H9 (cell line): Measurements from ENCODE around the gene MLIP. TPM values are rescaled to one million over a fixed set of nuclear protein-coding genes. Genes with fewer than 3 reads are reported as not detected.

ENCODE experiments used
- DNase-seq: peaks from one replicate; pipeline ENCODE4 v3.0.0-alpha.2; 2017
- H2AFZ ChIP-seq: one replicate; pipeline ENCODE4 v1.6.1; 2013; ENCODE audit warnings: mild to moderate bottlenecking, low read length, control low read depth, moderate library complexity
- H2AK5ac ChIP-seq: 2 replicates; pipeline ENCODE4 v1.6.1; 2013; ENCODE audit warnings: low read length, control low read depth, mixed read lengths; ENCODE audit not compliant: insufficient read length
- H2BK120ac ChIP-seq: one replicate; pipeline ENCODE4 v1.6.1; 2013; ENCODE audit warnings: low read depth, mild to moderate bottlenecking, low read length, control low read depth, inconsistent platforms; ENCODE audit not compliant: poor library complexity, severe bottlenecking
- H2BK12ac ChIP-seq: 2 replicates; pipeline ENCODE4 v1.6.1; 2013; ENCODE audit warnings: low read length, control low read depth, mixed read lengths, low read depth; ENCODE audit not compliant: insufficient read length
- H2BK15ac ChIP-seq: 2 replicates; pipeline ENCODE4 v1.6.1; 2013; ENCODE audit warnings: low read depth, low read length, control low read depth
- H2BK20ac ChIP-seq: one replicate; pipeline ENCODE4 v1.6.1; 2013; ENCODE audit warnings: low read depth, mild to moderate bottlenecking, low read length, control low read depth, inconsistent platforms; ENCODE audit not compliant: poor library complexity, severe bottlenecking
- H2BK5ac ChIP-seq: 2 replicates; pipeline ENCODE4 v1.6.1; 2013; ENCODE audit warnings: low read length, control low read depth, mixed read lengths; ENCODE audit not compliant: insufficient read length
- H3K14ac ChIP-seq: 2 replicates; pipeline ENCODE4 v1.6.1; 2013; ENCODE audit warnings: low read length, control low read depth; ENCODE audit not compliant: insufficient read depth
- H3K18ac ChIP-seq: 2 replicates; pipeline ENCODE4 v1.6.1; 2013; ENCODE audit warnings: low read depth, mild to moderate bottlenecking, mixed read lengths, low read length, control low read depth; ENCODE audit not compliant: insufficient read length
- H3K23ac ChIP-seq: 2 replicates; pipeline ENCODE4 v1.6.1; 2013; ENCODE audit warnings: low read length, control low read depth, mixed read lengths, low read depth; ENCODE audit not compliant: insufficient read length
- H3K23me2 ChIP-seq: 2 replicates; pipeline ENCODE4 v1.6.1; 2013; ENCODE audit warnings: low read depth, mild to moderate bottlenecking, mixed read lengths, low read length, control low read depth; ENCODE audit not compliant: insufficient read length, poor library complexity, severe bottlenecking
- H3K27ac ChIP-seq: 2 replicates; pipeline ENCODE4 v1.5.1; 2013; ENCODE audit warnings: low read length, control low read depth, mixed read lengths, low read depth; ENCODE audit not compliant: insufficient read length
- H3K27me3 ChIP-seq: 2 replicates; pipeline ENCODE4 v1.6.1; 2013; ENCODE audit warnings: low read length, control low read depth, inconsistent platforms; ENCODE audit not compliant: insufficient read depth
- H3K4ac ChIP-seq: 2 replicates; pipeline ENCODE4 v1.6.1; 2013; ENCODE audit warnings: low read depth, mild to moderate bottlenecking, control low read depth, inconsistent platforms, low read length, moderate library complexity
- H3K4me1 ChIP-seq: 2 replicates; pipeline ENCODE4 v1.6.1; 2013; ENCODE audit warnings: low read length, control low read depth, inconsistent platforms; ENCODE audit not compliant: insufficient read depth
- H3K4me2 ChIP-seq: 2 replicates; pipeline ENCODE4 v1.6.1; 2013; ENCODE audit warnings: low read length, control low read depth, mixed read lengths; ENCODE audit not compliant: insufficient read length, insufficient read depth
- H3K56ac ChIP-seq: 2 replicates; pipeline ENCODE4 v1.6.1; 2013; ENCODE audit warnings: low read depth, mild to moderate bottlenecking, mixed read lengths, low read length, control low read depth; ENCODE audit not compliant: insufficient read length
- H3K79me1 ChIP-seq: 2 replicates; pipeline ENCODE4 v1.6.1; 2013; ENCODE audit warnings: low read depth, mild to moderate bottlenecking, moderate library complexity, low read length, control low read depth, inconsistent platforms; ENCODE audit not compliant: insufficient read depth, poor library complexity, severe bottlenecking
- H3K79me2 ChIP-seq: 2 replicates; pipeline ENCODE4 v1.6.1; 2013; ENCODE audit warnings: low read length, control low read depth, inconsistent platforms; ENCODE audit not compliant: insufficient read depth
- H3K9ac ChIP-seq: 2 replicates; pipeline ENCODE4 v1.6.1; 2013; ENCODE audit warnings: low read length, control low read depth, mixed read lengths; ENCODE audit not compliant: insufficient read length; ENCODE audit errors: extremely low read depth
- H3K9me3 ChIP-seq: one replicate; pipeline ENCODE4 v1.6.1; 2013; ENCODE audit warnings: low read depth, low read length, inconsistent platforms; ENCODE audit not compliant: control insufficient read depth
- H3T11ph ChIP-seq: one replicate; pipeline ENCODE4 v1.6.1; 2013; ENCODE audit warnings: mild to moderate bottlenecking, low read length, control low read depth, inconsistent platforms
- H4K20me1 ChIP-seq: one replicate; pipeline ENCODE4 v1.6.1; 2013; ENCODE audit not compliant: control insufficient read depth, insufficient read length, insufficient read depth
- H4K5ac ChIP-seq: 2 replicates; pipeline ENCODE4 v1.6.1; 2013; ENCODE audit warnings: low read depth, mild to moderate bottlenecking, mixed read lengths, low read length, control low read depth; ENCODE audit not compliant: insufficient read length
- H4K8ac ChIP-seq: replicated peaks from 2 replicates; pipeline ENCODE4 v1.6.1; 2013; ENCODE audit warnings: low read length, control low read depth, mixed read lengths, low read depth; ENCODE audit not compliant: insufficient read length
- H4K91ac ChIP-seq: 2 replicates; pipeline ENCODE4 v1.6.1; 2013; ENCODE audit warnings: low read depth, mild to moderate bottlenecking, moderate library complexity, mixed read lengths, low read length, control low read depth; ENCODE audit not compliant: insufficient read length
- H3K27ac Mint-ChIP-seq, 3 experiments: 2 replicates in 2 of 3; 3 replicates in 1 of 3; pipeline ENCODE4 v1.8.0; 2020 to 2021; ENCODE audit warnings: mixed read lengths in 3 of 3, mild to moderate bottlenecking in 1 of 3, moderate library complexity in 1 of 3
- H3K27me3 Mint-ChIP-seq: 2 replicates; pipeline ENCODE4 v1.8.0; 2021; ENCODE audit warnings: low read depth, mild to moderate bottlenecking, moderate library complexity, mixed read lengths
- H3K36me3 Mint-ChIP-seq, 3 experiments: 2 replicates in 2 of 3; 3 replicates in 1 of 3; pipeline ENCODE4 v1.8.0; 2020 to 2021; ENCODE audit warnings: low read depth in 3 of 3, mixed read lengths in 3 of 3; ENCODE audit not compliant: insufficient read depth in 1 of 3
- H3K4me1 Mint-ChIP-seq, 2 experiments: 2 replicates each; pipeline ENCODE4 v1.8.0; 2020; ENCODE audit warnings: mixed read lengths in 2 of 2
- H3K4me3 Mint-ChIP-seq, 2 experiments: 2 replicates in 1 of 2; 3 replicates in 1 of 2; pipeline ENCODE4 v1.8.0; 2020 to 2021; ENCODE audit warnings: mild to moderate bottlenecking in 2 of 2, mixed read lengths in 2 of 2, moderate library complexity in 1 of 2
- H3K9me3 Mint-ChIP-seq, 2 experiments: 2 replicates in 1 of 2; 3 replicates in 1 of 2; pipeline ENCODE4 v1.8.0; 2020; ENCODE audit warnings: mild to moderate bottlenecking in 2 of 2, mixed read lengths in 2 of 2, moderate library complexity in 1 of 2
- WGBS: extraction: QIAGEN DNeasy Blood & Tissue Kit; methylation state at CpG from one replicate; pipeline ENCODE4 v1.1.7; 2013; ENCODE audit warnings: missing lambda C conversion rate, low lambda C conversion rate, mixed read lengths; ENCODE audit not compliant: insufficient read length; ENCODE audit errors: extremely low coverage; 5-methylcytosine and 5-hydroxymethylcytosine counted together
- total RNA-seq: library from RNA; stranded (reverse); gene quantifications from 2 replicates; pipeline ENCODE4 v1.2.1, GENCODE V29; 2021
- TF ChIP-seq, protein P1 (sequence below): fragments of 200-600 bp; sonication (generic); conservative IDR thresholded peaks from 3 replicates; pipeline ENCODE4 v1.8.0; 2021; ENCODE audit warnings: antibody characterized with exemption, mild to moderate bottlenecking

The MLIP gene
- total RNA-seq, 1 experiment from 2014 or later, result not detected

- Mint-ChIP-seq H3K36me3 (no peaks in the 10 kb centered on the region), H3K4me1 (no peaks in the 10 kb centered on the region), H3K27me3 (no peaks in the 10 kb centered on the region), H3K4me3 (no peak overlapping the region), H3K27ac (peak overlapping the region in 1 of 3 experiments; percentile 33; a peak in 1 of 7 replicates), H3K9me3 (no peaks in the 10 kb centered on the region)
- H3K4me2 ChIP-seq, result no peak overlapping the region
- no peak overlapping the region for H4K8ac ChIP-seq
- H2AFZ ChIP-seq, result no peak overlapping the region
- no peak overlapping the region for H3T11ph ChIP-seq
- H2BK120ac ChIP-seq, result no peak overlapping the region
- H3K23me2 ChIP-seq, result no peaks in the 10 kb centered on the region
- H2BK20ac ChIP-seq, result no peak overlapping the region
- H3K56ac ChIP-seq, result no peak overlapping the region
- no peak overlapping the region for H3K27ac ChIP-seq
- H2BK15ac ChIP-seq, result no peak overlapping the region
- H3K9ac ChIP-seq, result no peak overlapping the region
- H3K18ac ChIP-seq, result no peak overlapping the region
- no peak overlapping the region for H3K14ac ChIP-seq
- no peak overlapping the region for H2BK12ac ChIP-seq
- H3K4ac ChIP-seq, result no peak overlapping the region
- no peak overlapping the region for H2AK5ac ChIP-seq
- H3K23ac ChIP-seq, result no peak overlapping the region
- no CpG with 5 or more reads among the region's 2 CpGs for WGBS
- no peak overlapping the region for H4K91ac ChIP-seq
- DNase-seq, result no peak
- H3K27me3 ChIP-seq, result no peaks in the 10 kb centered on the region
- TF ChIP-seq, protein P1, sequence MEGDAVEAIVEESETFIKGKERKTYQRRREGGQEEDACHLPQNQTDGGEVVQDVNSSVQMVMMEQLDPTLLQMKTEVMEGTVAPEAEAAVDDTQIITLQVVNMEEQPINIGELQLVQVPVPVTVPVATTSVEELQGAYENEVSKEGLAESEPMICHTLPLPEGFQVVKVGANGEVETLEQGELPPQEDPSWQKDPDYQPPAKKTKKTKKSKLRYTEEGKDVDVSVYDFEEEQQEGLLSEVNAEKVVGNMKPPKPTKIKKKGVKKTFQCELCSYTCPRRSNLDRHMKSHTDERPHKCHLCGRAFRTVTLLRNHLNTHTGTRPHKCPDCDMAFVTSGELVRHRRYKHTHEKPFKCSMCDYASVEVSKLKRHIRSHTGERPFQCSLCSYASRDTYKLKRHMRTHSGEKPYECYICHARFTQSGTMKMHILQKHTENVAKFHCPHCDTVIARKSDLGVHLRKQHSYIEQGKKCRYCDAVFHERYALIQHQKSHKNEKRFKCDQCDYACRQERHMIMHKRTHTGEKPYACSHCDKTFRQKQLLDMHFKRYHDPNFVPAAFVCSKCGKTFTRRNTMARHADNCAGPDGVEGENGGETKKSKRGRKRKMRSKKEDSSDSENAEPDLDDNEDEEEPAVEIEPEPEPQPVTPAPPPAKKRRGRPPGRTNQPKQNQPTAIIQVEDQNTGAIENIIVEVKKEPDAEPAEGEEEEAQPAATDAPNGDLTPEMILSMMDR, result no peak
- no peak overlapping the region for H2BK5ac ChIP-seq
- no peaks in the 10 kb centered on the region for H3K79me1 ChIP-seq
- H3K9me3 ChIP-seq, result no peaks in the 10 kb centered on the region
- no peak overlapping the region for H4K5ac ChIP-seq
- H4K20me1 ChIP-seq, result no peaks in the 10 kb centered on the region
- H3K79me2 ChIP-seq, result no peaks in the 10 kb centered on the region
- no peaks in the 10 kb centered on the region for H3K4me1 ChIP-seq
These were observed 177.2 kb downstream of the MLIP start for GRCh38 chr6:54288474-54288873.
